Measurements from ENCODE around the gene ANKRD52. TPM values are rescaled to one million over a fixed set of nuclear protein-coding genes. Genes with fewer than 3 reads are reported as not detected.

The ANKRD52 gene
- total RNA-seq, 4 donors from 2014 or later = 20.3 to 33.6 (median 24.6) TPM

DNA sequence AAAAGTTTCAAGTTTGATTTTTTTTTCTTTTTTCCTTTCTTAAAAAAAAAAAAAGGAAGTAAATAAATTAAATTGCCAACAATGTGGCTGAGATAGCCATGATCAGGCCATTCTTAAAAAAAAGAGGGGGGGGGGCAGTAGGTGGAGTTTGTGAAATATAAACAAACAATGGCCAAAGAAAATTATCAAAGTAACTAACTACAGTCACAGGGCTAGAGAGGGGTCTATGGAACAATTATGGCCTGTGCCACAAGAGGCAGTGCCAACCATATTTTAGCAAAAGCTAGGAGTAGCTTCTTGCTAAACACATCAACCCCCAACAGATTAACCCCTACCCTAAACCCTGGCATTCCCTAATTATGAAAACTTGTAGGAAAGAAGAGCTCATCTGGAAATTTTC lies 52.7 kb downstream of the ANKRD52 start:
- no peaks in the 10 kb centered on the region for H3K9me3 ChIP-seq
- DNase-seq (ENCODE audit: low spot score in 2 of 2) = no peak
- TF ChIP-seq, protein P1, sequence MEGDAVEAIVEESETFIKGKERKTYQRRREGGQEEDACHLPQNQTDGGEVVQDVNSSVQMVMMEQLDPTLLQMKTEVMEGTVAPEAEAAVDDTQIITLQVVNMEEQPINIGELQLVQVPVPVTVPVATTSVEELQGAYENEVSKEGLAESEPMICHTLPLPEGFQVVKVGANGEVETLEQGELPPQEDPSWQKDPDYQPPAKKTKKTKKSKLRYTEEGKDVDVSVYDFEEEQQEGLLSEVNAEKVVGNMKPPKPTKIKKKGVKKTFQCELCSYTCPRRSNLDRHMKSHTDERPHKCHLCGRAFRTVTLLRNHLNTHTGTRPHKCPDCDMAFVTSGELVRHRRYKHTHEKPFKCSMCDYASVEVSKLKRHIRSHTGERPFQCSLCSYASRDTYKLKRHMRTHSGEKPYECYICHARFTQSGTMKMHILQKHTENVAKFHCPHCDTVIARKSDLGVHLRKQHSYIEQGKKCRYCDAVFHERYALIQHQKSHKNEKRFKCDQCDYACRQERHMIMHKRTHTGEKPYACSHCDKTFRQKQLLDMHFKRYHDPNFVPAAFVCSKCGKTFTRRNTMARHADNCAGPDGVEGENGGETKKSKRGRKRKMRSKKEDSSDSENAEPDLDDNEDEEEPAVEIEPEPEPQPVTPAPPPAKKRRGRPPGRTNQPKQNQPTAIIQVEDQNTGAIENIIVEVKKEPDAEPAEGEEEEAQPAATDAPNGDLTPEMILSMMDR (IDR thresholded peaks at IDR 0.05) = no peak
- TF ChIP-seq EP300 (IDR thresholded peaks at IDR 0.05) = no peak
- H3K4me3 ChIP-seq = no peak overlapping the region
- H3K36me3 ChIP-seq = peaks cover 58% of the 10 kb centered on the region
- peaks cover 3% of the 10 kb centered on the region for H3K4me1 ChIP-seq
- H3K27me3 ChIP-seq = no peaks in the 10 kb centered on the region
- no peak overlapping the region for H3K27ac ChIP-seq

DNA sequence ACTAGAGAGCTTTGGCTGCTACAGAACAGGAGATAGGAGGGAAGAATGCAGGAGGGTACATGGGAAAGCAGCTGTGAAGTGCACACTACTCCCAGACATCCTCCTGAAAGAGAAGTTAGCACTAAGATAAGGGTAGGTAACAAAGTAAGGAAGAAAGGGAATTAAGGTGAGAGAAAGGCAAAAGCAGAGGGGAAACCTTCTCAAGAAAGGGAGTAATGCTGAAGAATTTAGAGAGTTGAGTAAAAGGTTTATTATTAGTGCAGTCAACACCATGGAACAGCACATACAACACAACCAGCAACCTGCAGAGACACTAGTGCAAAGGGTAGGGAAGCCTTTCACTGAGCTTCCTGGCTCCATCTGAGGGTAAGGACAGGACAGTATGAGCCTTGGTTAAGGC lies 53.9 kb downstream of the ANKRD52 start:
- no peak for DNase-seq (ENCODE audit: low spot score in 2 of 2)
- no peak for TF ChIP-seq POLR2A (IDR thresholded peaks at IDR 0.05)
- TF ChIP-seq, protein P1 (IDR thresholded peaks at IDR 0.05) = no peak
- TF ChIP-seq POLR2AphosphoS5 (IDR thresholded peaks at IDR 0.05) = no peak
- TF ChIP-seq EP300 (IDR thresholded peaks at IDR 0.05) = no peak
- Histone ChIP-seq H3K9me3 (no peaks in the 10 kb centered on the region), H3K4me3 (no peak overlapping the region), H3K27ac (no peak overlapping the region), H3K27me3 (no peaks in the 10 kb centered on the region), H3K36me3 (peaks cover 46% of the 10 kb centered on the region), H3K4me1 (peaks cover 3% of the 10 kb centered on the region)

DNA sequence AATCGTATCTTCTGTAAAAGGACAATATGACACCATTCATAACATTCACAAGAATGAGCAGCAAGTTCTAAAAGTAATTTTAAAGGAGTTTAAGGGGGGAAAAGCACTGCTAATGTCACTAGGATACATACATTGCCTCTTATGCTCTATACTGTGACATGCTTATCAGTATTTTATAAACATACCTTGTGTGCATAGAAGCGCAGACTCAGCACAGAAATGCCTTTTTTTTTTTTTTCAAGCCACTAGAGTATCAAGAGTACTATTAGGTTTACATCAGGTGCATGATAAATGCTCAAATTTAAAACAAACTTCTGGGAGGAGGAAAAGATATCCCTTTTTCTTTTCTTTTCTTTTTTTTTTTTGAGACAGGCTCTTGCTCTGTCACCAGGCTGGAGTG lies 55.3 kb downstream of the ANKRD52 start:
- Histone ChIP-seq H3K4me3 (no peak overlapping the region), H3K4me1 (peaks cover 3% of the 10 kb centered on the region), H3K27me3 (no peaks in the 10 kb centered on the region), H3K36me3 (peaks cover 32% of the 10 kb centered on the region), H3K27ac (no peak overlapping the region), H3K9me3 (no peaks in the 10 kb centered on the region)
- DNase-seq (ENCODE audit: low spot score in 2 of 2) = no peak
- TF ChIP-seq POLR2AphosphoS5 (IDR thresholded peaks at IDR 0.05) (no peak), POLR2A (IDR thresholded peaks at IDR 0.05) (no peak), EP300 (IDR thresholded peaks at IDR 0.05) (no peak)
- TF ChIP-seq, protein P1 (IDR thresholded peaks at IDR 0.05) = no peak
- WGBS = 64% methylated on average over 2 of the region's 2 CpGs

DNA sequence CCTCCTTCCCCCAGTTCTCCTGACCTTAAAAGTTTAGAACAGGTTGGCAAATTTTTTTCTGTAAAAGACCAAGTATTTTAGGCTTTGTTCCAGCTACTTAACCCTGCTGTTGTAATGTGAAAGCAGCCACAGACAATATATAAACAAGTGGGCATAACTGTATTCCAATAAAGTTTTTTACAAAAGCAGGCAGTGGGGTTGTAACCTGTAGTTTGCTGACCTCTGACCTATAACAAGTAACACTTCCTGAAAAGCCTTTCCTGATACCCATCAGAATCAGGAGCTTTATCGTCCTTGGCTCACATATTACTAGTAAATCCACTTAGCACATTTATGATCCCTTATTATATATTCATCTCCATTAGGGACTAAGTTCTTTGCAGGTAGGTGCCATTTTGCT lies 55.8 kb downstream of the ANKRD52 start:
- 38% methylated on average over 1 of the region's 1 CpG for WGBS
- Histone ChIP-seq H3K4me1 (peaks cover 3% of the 10 kb centered on the region), H3K4me3 (no peak overlapping the region), H3K27me3 (no peaks in the 10 kb centered on the region), H3K36me3 (peaks cover 27% of the 10 kb centered on the region), H3K27ac (no peak overlapping the region), H3K9me3 (no peaks in the 10 kb centered on the region)
- DNase-seq (ENCODE audit: low spot score in 2 of 2) = no peak
- TF ChIP-seq, protein P1 (IDR thresholded peaks at IDR 0.05) = no peak
- TF ChIP-seq POLR2AphosphoS5 (IDR thresholded peaks at IDR 0.05) (no peak), EP300 (IDR thresholded peaks at IDR 0.05) (no peak), POLR2A (IDR thresholded peaks at IDR 0.05) (no peak)

DNA sequence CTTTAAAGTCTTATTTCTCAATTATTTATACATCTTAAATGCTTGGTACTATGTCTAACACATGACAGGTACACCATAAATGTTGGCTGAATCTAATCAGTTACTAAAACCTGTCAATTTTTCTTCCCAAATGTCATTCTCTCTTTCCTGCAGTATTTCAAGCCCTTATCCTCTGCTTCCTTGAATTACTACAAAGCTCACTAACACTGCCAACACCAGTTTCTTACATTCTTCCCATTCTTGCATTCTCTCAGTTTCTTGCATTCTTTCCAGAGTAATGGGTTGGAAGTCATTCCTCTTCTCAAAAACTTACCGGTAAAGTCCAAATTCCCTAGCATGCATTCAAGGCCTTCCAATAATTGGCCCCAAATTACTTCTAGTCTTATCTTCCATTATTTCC lies 59.3 kb downstream of the ANKRD52 start:
- H3K4me1 ChIP-seq = peaks cover 3% of the 10 kb centered on the region
- no peak overlapping the region for H3K27ac ChIP-seq
- WGBS = 78% methylated on average over 1 of the region's 1 CpG
- no peak overlapping the region for H3K4me3 ChIP-seq
- no peak for DNase-seq (ENCODE audit: low spot score in 2 of 2)
- H3K9me3 ChIP-seq = no peaks in the 10 kb centered on the region
- H3K36me3 ChIP-seq = no peaks in the 10 kb centered on the region
- TF ChIP-seq EP300 (IDR thresholded peaks at IDR 0.05) (no peak), POLR2AphosphoS5 (IDR thresholded peaks at IDR 0.05) (no peak), POLR2A (IDR thresholded peaks at IDR 0.05) (no peak)
- TF ChIP-seq, protein P1 (IDR thresholded peaks at IDR 0.05) = no peak
- H3K27me3 ChIP-seq = no peaks in the 10 kb centered on the region

Data from suprapubic skin (tissue), 4 donors.